Smooth muscle cell (in vitro differentiated cells): ENCODE data around the gene ADAM21. TPM values are rescaled to one million over a fixed set of nuclear protein-coding genes. Genes with fewer than 3 reads are reported as not detected.
"Not testable (repeated sequence)": the region's sequence is repeated elsewhere in the genome, so short reads cannot be mapped to it uniquely, and the experiment has no call there.

Experiments used
- DNase-seq: peaks from one replicate; lab custom pipeline; 2025; ENCODE audit not compliant: unreplicated experiment; lab: John Stamatoyannopoulos, UW
- H2AFZ ChIP-seq: fragments of 200-600 bp; sonication (generic); 2 replicates; pipeline ENCODE4 v1.6.0; 2016; ENCODE audit warnings: antibody characterized with exemption, low read depth, mild to moderate bottlenecking
- H3F3A ChIP-seq: fragments of 200-600 bp; sonication (generic); 2 replicates; pipeline ENCODE4 v1.6.0; 2017; ENCODE audit warnings: antibody characterized with exemption, low read depth
- H3K27ac ChIP-seq: fragments of 200-600 bp; sonication (generic); 2 replicates; pipeline ENCODE4 v1.5.1; 2016; ENCODE audit warnings: low read depth, mild to moderate bottlenecking
- H3K27me3 ChIP-seq: fragments of 200-600 bp; sonication (generic); 2 replicates; pipeline ENCODE4 v1.6.1; 2016; ENCODE audit warnings: low read depth, mild to moderate bottlenecking
- H3K36me3 ChIP-seq: fragments of 200-600 bp; sonication (generic); 2 replicates; pipeline ENCODE4 v1.5.1; 2016; ENCODE audit warnings: low read depth
- H3K4me1 ChIP-seq: fragments of 200-600 bp; sonication (generic); 2 replicates; pipeline ENCODE4 v1.5.1; 2016; ENCODE audit warnings: low read depth
- H3K4me2 ChIP-seq: fragments of 200-600 bp; sonication (generic); 2 replicates; pipeline ENCODE4 v1.6.0; 2016; ENCODE audit warnings: mild to moderate bottlenecking
- H3K4me3 ChIP-seq: fragments of 200-600 bp; sonication (generic); 2 replicates; pipeline ENCODE4 v1.5.1; 2016; ENCODE audit warnings: mild to moderate bottlenecking
- H3K79me2 ChIP-seq: fragments of 200-600 bp; sonication (generic); 2 replicates; pipeline ENCODE4 v1.6.0; 2016; ENCODE audit warnings: low read depth, mild to moderate bottlenecking
- H3K9ac ChIP-seq: fragments of 200-600 bp; sonication (generic); 2 replicates; pipeline ENCODE4 v1.6.0; 2016; ENCODE audit warnings: low read depth
- H3K9me3 ChIP-seq: fragments of 200-600 bp; sonication (generic); replicated peaks from 2 replicates; pipeline ENCODE4 v1.5.1; 2016; ENCODE audit warnings: low read depth
- H4K20me1 ChIP-seq: fragments of 200-600 bp; sonication (generic); 2 replicates; pipeline ENCODE4 v1.6.0; 2016; ENCODE audit warnings: low read depth
- CTCF ChIP-seq: fragments of 200-600 bp; sonication (generic); IDR thresholded peaks from 2 replicates; pipeline ENCODE4 v1.5.1; 2017; ENCODE audit warnings: borderline replicate concordance, mild to moderate bottlenecking, antibody characterized with exemption; ENCODE audit not compliant: insufficient read depth, poor library complexity, severe bottlenecking
- WGBS: methylation state at CpG from one replicate; pipeline ENCODE4 v1.1.7; 2016; ENCODE audit warnings: low lambda C conversion rate; 5-methylcytosine and 5-hydroxymethylcytosine counted together
- polyA plus RNA-seq: library from polyadenylated mRNA; unstranded; fragments of >200 nt; fragmentation: Nextera tagmentation; extraction: Ambion mirVana; gene quantifications from 2 replicates; pipeline ENCODE4 v1.2.1, GENCODE V29; 2016
- total RNA-seq: library from RNA; depleted of rRNA; stranded (reverse); fragments of >200 nt; gene quantifications from 2 replicates; pipeline ENCODE4 v1.2.3, GENCODE V29; 2014

ADAM21 gene
- total and polyA plus RNA-seq, 2 experiments from 2014 or later = not detected

GRCh38 chr14:70416338-70416724, 35.6 kb upstream of the ADAM21 start:
- Histone ChIP-seq H3K36me3 (no peaks in the 10 kb centered on the region), H2AFZ (peak overlapping the region; percentile 100), H3K4me3 (peak overlapping the region; percentile 92), H3K79me2 (peaks cover 29% of the 10 kb centered on the region), H3K27me3 (no peaks in the 10 kb centered on the region), H3K27ac (peak overlapping the region; percentile 30), H4K20me1 (peaks cover 8% of the 10 kb centered on the region), H3K9ac (peak overlapping the region; percentile 78), H3K9me3 (no peaks in the 10 kb centered on the region), H3K4me1 (peaks cover 6% of the 10 kb centered on the region), H3K4me2 (peak overlapping the region; percentile 96), H3F3A (no peaks in the 10 kb centered on the region)
- DNase-seq = no peak
- WGBS = 4% methylated on average over 9 of the region's 9 CpGs
- TF ChIP-seq CTCF = no peak

- Histone ChIP-seq H3K4me3 (peak within 1 kb of the TSS; percentile 92), H3K27me3 (no peaks in the 10 kb centered on the region), H3K4me2 (peak within 1 kb of the TSS; percentile 96), H3F3A (no peaks in the 10 kb centered on the region), H2AFZ (peak within 1 kb of the TSS; percentile 100), H3K36me3 (no peaks in the 10 kb centered on the region), H3K27ac (peak within 1 kb of the TSS; percentile 30), H3K79me2 (peaks cover 24% of the 10 kb centered on the region), H3K9me3 (no peaks in the 10 kb centered on the region), H3K4me1 (peaks cover 6% of the 10 kb centered on the region), H3K9ac (peak within 1 kb of the TSS; percentile 78), H4K20me1 (peaks cover 4% of the 10 kb centered on the region)
- 1% methylated on average over 22 of the region's 22 CpGs for WGBS
- no peak for DNase-seq
- TF ChIP-seq CTCF = no peak
Observed at GRCh38 chr14:70416725-70417349, 35.1 kb upstream of the ADAM21 start, which contains the start of gene SYNJ2BP. Gene SYNJ2BP, minus strand, starts transcription at chr14:70417090. Its CDS starts 127 bp downstream, at chr14:70416963.

GRCh38 chr14:70419270-70419931, 32.6 kb upstream of the ADAM21 start:
- not testable (repeated sequence) for H2AFZ ChIP-seq, H3K4me3 ChIP-seq, H3K4me1 ChIP-seq, H3F3A ChIP-seq, H3K9ac ChIP-seq, H3K36me3 ChIP-seq, H3K4me2 ChIP-seq, H4K20me1 ChIP-seq, H3K27ac ChIP-seq, H3K27me3 ChIP-seq, H3K9me3 ChIP-seq, DNase-seq
- 61% methylated on average over 4 of the region's 4 CpGs for WGBS
- peaks cover 13% of the 10 kb centered on the region for H3K79me2 ChIP-seq

- H3K9ac ChIP-seq = no peak overlapping the region
- no peak for TF ChIP-seq CTCF
- no peak for DNase-seq
- H3K79me2 ChIP-seq = no peaks in the 10 kb centered on the region
- no peaks in the 10 kb centered on the region for H4K20me1 ChIP-seq
- no peaks in the 10 kb centered on the region for H3F3A ChIP-seq
- no peak overlapping the region for H3K27ac ChIP-seq
- H3K4me1 ChIP-seq = no peaks in the 10 kb centered on the region
- H2AFZ ChIP-seq = no peak overlapping the region
- 92% methylated on average over 2 of the region's 2 CpGs for WGBS
- H3K36me3 ChIP-seq = no peaks in the 10 kb centered on the region
- H3K4me3 ChIP-seq = no peak overlapping the region
- no peaks in the 10 kb centered on the region for H3K27me3 ChIP-seq
- no peak overlapping the region for H3K4me2 ChIP-seq
- H3K9me3 ChIP-seq = no peaks in the 10 kb centered on the region
Observed at GRCh38 chr14:70422538-70422937, 29.4 kb upstream of the ADAM21 start.
